ENCODE measurements around the gene GUCY1A1. TPM values are rescaled to one million over a fixed set of nuclear protein-coding genes. Genes with fewer than 3 reads are reported as not detected.
A peak's percentile ranks its signal among the peaks of the same experiment; 100 is the strongest.

GUCY1A1 gene
- total RNA-seq, 3 donors from 2014 or later = 7.4 to 213 (median 18.8) TPM

DNA sequence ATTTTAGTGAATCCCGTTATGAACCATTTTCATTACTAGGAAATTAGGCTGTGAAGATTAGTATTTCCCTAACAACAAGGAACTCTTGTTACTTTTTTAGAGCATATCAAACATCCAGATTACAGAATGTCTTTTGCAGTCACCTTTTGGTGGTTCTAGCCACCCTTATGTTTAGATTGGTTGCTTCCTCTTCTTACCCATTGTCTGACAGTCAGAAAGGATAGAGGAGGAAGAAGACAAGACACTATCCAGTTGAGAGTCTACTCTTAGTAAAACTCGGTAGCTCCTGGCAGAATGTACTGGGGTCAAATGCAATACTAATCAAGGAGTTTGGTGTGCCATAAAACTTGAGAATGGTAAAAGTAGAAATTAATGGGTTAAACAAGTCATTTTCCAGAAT, 1.6 kb upstream of the GUCY1A1 start:
- Histone ChIP-seq H3K4me1 (ENCODE audit: low read depth) (peaks cover 5% of the 10 kb centered on the region), H3K4me3 (no peak overlapping the region), H3K36me3 (ENCODE audit: low read depth) (no peaks in the 10 kb centered on the region), H3K9me3 (no peaks in the 10 kb centered on the region)
- intact Hi-C loops (cut with DNase I, micrococcal nuclease) = no loop called here
- DNase-seq (no peak), ATAC-seq (no peak)
- TF ChIP-seq, protein P1, sequence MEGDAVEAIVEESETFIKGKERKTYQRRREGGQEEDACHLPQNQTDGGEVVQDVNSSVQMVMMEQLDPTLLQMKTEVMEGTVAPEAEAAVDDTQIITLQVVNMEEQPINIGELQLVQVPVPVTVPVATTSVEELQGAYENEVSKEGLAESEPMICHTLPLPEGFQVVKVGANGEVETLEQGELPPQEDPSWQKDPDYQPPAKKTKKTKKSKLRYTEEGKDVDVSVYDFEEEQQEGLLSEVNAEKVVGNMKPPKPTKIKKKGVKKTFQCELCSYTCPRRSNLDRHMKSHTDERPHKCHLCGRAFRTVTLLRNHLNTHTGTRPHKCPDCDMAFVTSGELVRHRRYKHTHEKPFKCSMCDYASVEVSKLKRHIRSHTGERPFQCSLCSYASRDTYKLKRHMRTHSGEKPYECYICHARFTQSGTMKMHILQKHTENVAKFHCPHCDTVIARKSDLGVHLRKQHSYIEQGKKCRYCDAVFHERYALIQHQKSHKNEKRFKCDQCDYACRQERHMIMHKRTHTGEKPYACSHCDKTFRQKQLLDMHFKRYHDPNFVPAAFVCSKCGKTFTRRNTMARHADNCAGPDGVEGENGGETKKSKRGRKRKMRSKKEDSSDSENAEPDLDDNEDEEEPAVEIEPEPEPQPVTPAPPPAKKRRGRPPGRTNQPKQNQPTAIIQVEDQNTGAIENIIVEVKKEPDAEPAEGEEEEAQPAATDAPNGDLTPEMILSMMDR (IDR thresholded peaks at IDR 0.05) = no peak

DNA sequence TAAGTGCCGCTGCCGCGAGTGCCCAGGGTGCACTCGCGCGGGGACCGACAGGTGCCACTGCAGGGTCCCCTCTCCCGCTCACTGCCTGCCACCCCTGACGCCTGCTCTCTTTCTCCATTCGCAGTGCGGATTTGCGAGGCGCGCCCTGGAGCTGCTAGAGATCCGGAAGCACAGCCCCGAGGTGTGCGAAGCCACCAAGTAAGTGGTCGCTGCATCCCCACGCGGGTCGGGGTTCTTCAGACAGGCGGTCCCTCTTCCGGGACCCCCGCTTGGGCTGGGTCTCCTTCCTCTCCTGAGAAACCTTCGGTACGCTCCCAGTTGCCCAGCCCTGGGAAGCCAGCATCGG, 547 bp downstream of the GUCY1A1 start:
- H3K4me3 ChIP-seq = peak overlapping the region; percentile 17
- peaks cover 5% of the 10 kb centered on the region for H3K4me1 ChIP-seq (ENCODE audit: low read depth)
- TF ChIP-seq, protein P1 (IDR thresholded peaks at IDR 0.05) = no peak
- no peaks in the 10 kb centered on the region for H3K9me3 ChIP-seq
- ATAC-seq (peak; percentile 49), DNase-seq (peak in 2 of 3 donors; percentile 24 to 51)
- H3K36me3 ChIP-seq (ENCODE audit: low read depth) = no peaks in the 10 kb centered on the region
- intact Hi-C loops (cut with DNase I, micrococcal nuclease) = no loop called here

DNA sequence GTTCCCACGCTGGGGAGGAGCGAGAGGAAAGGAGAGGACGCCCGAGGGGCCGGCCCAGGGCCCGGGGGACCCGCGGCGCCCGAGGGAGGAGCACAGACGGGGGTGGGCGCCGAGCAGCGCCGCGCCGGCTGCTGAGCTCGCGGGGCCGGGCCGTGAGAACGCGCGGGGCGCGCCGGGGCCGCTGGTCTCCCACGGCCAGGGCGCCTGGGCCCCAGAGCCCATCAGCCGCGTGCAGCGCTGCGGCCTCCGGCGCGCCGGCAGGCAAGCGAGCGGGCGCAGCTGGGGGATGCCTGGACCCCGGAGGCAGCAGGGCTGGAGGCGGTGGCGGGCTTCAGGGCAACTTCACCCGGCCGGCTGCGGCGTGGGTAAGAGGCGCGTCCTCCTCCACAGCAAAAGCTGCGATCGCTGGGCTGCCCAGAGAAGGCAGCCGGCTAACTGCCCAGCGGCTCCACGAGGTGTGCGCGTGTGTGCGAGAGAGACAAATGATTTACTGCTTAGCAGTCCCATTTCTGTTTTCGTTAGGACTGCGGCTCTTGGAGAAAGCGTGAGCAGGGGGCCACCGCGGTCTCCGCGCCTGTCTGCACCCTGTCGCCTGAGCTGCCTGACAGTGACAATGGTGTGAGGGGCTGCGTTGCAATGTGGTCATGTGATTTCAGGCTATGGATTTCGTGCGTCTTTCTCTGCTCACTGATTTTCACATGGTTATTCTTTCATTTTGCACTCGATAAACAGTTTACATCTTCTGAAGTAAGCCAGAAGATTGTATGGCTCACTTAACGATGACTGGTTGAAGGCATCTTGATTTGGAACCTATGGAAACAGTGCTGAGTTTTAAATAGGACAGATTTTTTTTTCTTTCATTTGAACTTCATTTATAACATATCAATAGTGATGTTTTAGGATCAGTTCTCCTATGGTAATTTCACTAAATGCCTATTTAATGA, 1.2 kb downstream of the GUCY1A1 start:
- ATAC-seq (peak; percentile 70), DNase-seq (peak; percentile 23 to 51 (median 43))
- Histone ChIP-seq H3K9me3 (no peaks in the 10 kb centered on the region), H3K36me3 (ENCODE audit: low read depth) (no peaks in the 10 kb centered on the region), H3K4me1 (ENCODE audit: low read depth) (peaks cover 5% of the 10 kb centered on the region), H3K4me3 (peak overlapping the region; percentile 17)
- TF ChIP-seq, protein P1 (IDR thresholded peaks at IDR 0.05) = no peak
- intact Hi-C loops (cut with DNase I, micrococcal nuclease) = no loop called here

- DNase-seq (no peak), ATAC-seq (no peak)
- intact Hi-C loops (cut with DNase I, micrococcal nuclease) = no loop called here
- Histone ChIP-seq H3K4me1 (ENCODE audit: low read depth) (peaks cover 5% of the 10 kb centered on the region), H3K4me3 (no peak overlapping the region), H3K36me3 (ENCODE audit: low read depth) (no peaks in the 10 kb centered on the region), H3K9me3 (no peaks in the 10 kb centered on the region)
- TF ChIP-seq, protein P1 (IDR thresholded peaks at IDR 0.05) = no peak
Observed at GRCh38 chr4:155668707-155669220, 2.1 kb downstream of the GUCY1A1 start.

DNA sequence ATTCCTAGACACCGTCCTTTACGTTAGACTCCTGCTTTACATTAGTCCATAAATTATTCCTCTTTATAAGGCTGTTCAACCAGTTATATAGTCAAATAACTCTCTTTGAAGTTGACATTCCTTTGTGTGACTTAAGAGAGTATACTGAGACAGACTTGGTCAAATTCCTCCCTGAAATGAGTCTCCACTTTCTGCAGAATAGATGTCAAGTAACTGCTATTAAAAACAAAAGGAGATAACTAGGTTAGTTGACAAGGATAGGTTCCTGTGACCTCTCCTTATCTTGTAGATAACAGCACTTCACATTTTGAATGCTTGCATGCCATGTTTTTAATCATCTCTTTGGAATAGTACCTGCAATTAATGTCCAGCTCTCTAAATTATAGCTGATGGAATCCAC, 5.7 kb downstream of the GUCY1A1 start:
- DNase-seq = no peak
- TF ChIP-seq, protein P1 (IDR thresholded peaks at IDR 0.05) = no peak
- peaks cover under 1% of the 10 kb centered on the region for H3K4me1 ChIP-seq (ENCODE audit: low read depth)
- no peak overlapping the region for H3K4me3 ChIP-seq
- no peaks in the 10 kb centered on the region for H3K9me3 ChIP-seq
- ATAC-seq = no peak
- H3K36me3 ChIP-seq (ENCODE audit: low read depth) = no peaks in the 10 kb centered on the region
- intact Hi-C loops (cut with DNase I, micrococcal nuclease) = no loop called here

All from mucosa of descending colon (tissue), 3 donors.